ENCODE measurements around the gene CFAP74. TPM values are rescaled to one million over a fixed set of nuclear protein-coding genes. Genes with fewer than 3 reads are reported as not detected.

Gene CFAP74
- total and polyA plus RNA-seq, 2 of the 4 experiments (the other 2 are of a cell fraction): not detected

- no peak overlapping the region for H3K4ac ChIP-seq (ENCODE audit: low read depth, low read length)
- in situ Hi-C loops (cut with MboI; ENCODE audit: low sequenced_read_pairs) (loop anchor here (10.0 to 25.0 kb wide), 2 partner anchors 89 to 407 kb away; no protein-coding TSS in a partner anchor), dilution Hi-C loops (cut with HindIII; ENCODE audit: low sequenced_read_pairs, unreplicated experiment) (no loop called here), intact Hi-C loops (cut with micrococcal nuclease) (no loop called here)
- H4K91ac ChIP-seq (ENCODE audit: insufficient read depth, low read depth, low read length): no peak overlapping the region
- H2BK15ac ChIP-seq (ENCODE audit: low read depth, low read length): no peak overlapping the region
- H4K8ac ChIP-seq (ENCODE audit: low read depth in 2 of 2, low read length in 2 of 2): no peak overlapping the region
- no peak overlapping the region for H3K4me2 ChIP-seq (ENCODE audit: low read depth, low read length)
- no peak overlapping the region for H3K27ac ChIP-seq (ENCODE audit: insufficient read depth, low read length)
- no peak for TF ChIP-seq CEBPB (IDR thresholded peaks at IDR 0.05; ENCODE audit: low read depth, low read length)
- TF ChIP-seq POLR2A (IDR thresholded peaks at IDR 0.05; ENCODE audit: low read depth, low read length): no peak
- TF ChIP-seq BHLHE40 (IDR thresholded peaks at IDR 0.05; ENCODE audit: low read depth, low read length): no peak
- no peak for TF ChIP-seq MAZ (IDR thresholded peaks at IDR 0.05; ENCODE audit: borderline replicate concordance, low read depth, low read length)
- TF ChIP-seq MXI1 (IDR thresholded peaks at IDR 0.05; ENCODE audit: borderline replicate concordance, low read depth, low read length): no peak
- TF ChIP-seq ELK1 (IDR thresholded peaks at IDR 0.05; ENCODE audit: borderline replicate concordance, low read depth, low read length): no peak
- no peak for TF ChIP-seq RCOR1 (IDR thresholded peaks at IDR 0.05; ENCODE audit: insufficient replicate concordance, low read length)
- TF ChIP-seq USF2 (IDR thresholded peaks at IDR 0.05; ENCODE audit: low read depth, low read length): no peak
- TF ChIP-seq CTCF (conservative IDR thresholded peaks at IDR 0.05; ENCODE audit: low read depth, low read length): no peak
- H3K56ac ChIP-seq (ENCODE audit: extremely low read depth, insufficient read depth, low read length): no peak overlapping the region
- ATAC-seq (ENCODE audit: low read depth) (no peak), DNase-seq (no peak)
- BruUV-seq (replicated peaks): no TSS peak
- no peak overlapping the region for H2AFZ ChIP-seq (replicated peaks; ENCODE audit: low read length, poor library complexity)
- H2AK5ac ChIP-seq (ENCODE audit: low read depth, low read length): no peak overlapping the region
- no peak overlapping the region for H3K4me3 ChIP-seq (ENCODE audit: insufficient read depth, low read depth, low read length)
- H3K27me3 ChIP-seq (ENCODE audit: control insufficient read depth, insufficient read depth, low read length): peaks cover 31% of the 10 kb centered on the region
- no peak overlapping the region for H3K9ac ChIP-seq (ENCODE audit: low read depth, low read length)
- H3K9me3 ChIP-seq (ENCODE audit: control insufficient read depth, insufficient read depth, low read length): no peaks in the 10 kb centered on the region
- no peaks in the 10 kb centered on the region for H3K9me1 ChIP-seq (ENCODE audit: insufficient read depth, low read length)
- POLR2A ChIA-PET (ENCODE audit: unreplicated experiment): no interaction called here
- no peak overlapping the region for H2BK120ac ChIP-seq (ENCODE audit: low read depth, low read length)
- H3K4me1 ChIP-seq (ENCODE audit: control insufficient read depth, insufficient read depth, low read length): peaks cover 2% of the 10 kb centered on the region; the same call in 1 of the 2 replicates
- no peak overlapping the region for H3K14ac ChIP-seq (replicated peaks; ENCODE audit: low read depth, low read length)
- no peak overlapping the region for H2AK9ac ChIP-seq (replicated peaks; ENCODE audit: low read depth, low read length, poor library complexity)
- no peak overlapping the region for H4K5ac ChIP-seq (ENCODE audit: low read depth, low read length)
- no peaks in the 10 kb centered on the region for H3K79me1 ChIP-seq (ENCODE audit: low read depth in 1 of 2, low read length in 2 of 2)
- no peaks in the 10 kb centered on the region for H4K20me1 ChIP-seq (ENCODE audit: insufficient read depth, low read length)
- H2BK20ac ChIP-seq (ENCODE audit: low read depth, low read length): no peak overlapping the region
- WGBS, 2 experiments (ENCODE audit: extremely low coverage in 2 of 2, insufficient read length in 1 of 2): 27% methylated on average over 2 of the region's 14 CpGs; no CpG with 5 or more reads in 1 of the 2 experiments
- H3K23ac ChIP-seq (ENCODE audit: low read depth, low read length): no peak overlapping the region
- H2BK5ac ChIP-seq (ENCODE audit: low read depth, low read length, poor library complexity, severe bottlenecking): no peak overlapping the region
- CTCF ChIA-PET: interaction anchor here (1.7 kb wide), 1 partner anchor 89 kb away, joined by 6 read pairs; no protein-coding TSS in a partner anchor
- no peaks in the 10 kb centered on the region for H3K36me3 ChIP-seq (ENCODE audit: control insufficient read depth, insufficient read depth, low read length)
- H3K18ac ChIP-seq (ENCODE audit: low read depth, low read length): no peak overlapping the region
Observed at GRCh38 chr1:1955621-1956094, 47.9 kb downstream of the CFAP74 start.
